ENCODE data around the gene MBP.

MBP gene

DNA sequence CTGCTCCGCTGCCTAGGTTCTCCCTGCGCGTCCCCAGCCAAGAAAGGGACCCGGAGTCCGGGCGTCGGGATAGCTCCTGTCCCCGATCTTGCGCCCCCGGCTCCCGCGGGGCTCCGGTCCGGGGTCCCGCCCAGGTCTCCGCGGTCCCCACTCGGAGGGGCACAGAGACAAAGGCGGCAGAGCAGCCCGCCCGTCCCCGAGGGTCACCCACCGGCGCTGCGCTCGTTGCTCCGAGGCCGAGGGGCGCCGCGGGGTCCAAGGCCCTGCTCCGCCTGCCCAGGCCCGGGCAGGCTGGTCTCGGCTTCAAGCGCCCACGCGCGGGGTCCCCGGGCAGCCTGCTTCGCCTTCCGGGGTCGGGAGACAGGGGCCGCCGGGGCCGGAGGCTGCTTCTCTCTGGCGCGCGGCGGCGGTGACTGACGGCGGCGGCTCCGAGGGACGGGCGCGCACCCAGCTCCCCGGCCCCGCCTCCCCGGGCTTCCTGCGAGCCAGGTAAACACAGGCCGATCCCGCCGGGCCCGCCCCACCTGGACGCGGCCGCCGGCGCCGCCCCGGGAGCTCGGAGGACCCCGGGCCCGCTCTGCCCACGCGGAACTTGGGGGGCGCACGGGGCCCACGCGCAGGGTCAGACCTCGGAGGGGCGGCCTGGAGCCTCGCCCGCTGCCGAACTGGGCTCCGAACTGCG lies at the start of gene MBP:
Gene MBP, minus strand, starts transcription at position 415 of the 682 bp plus-strand sequence. CDS start 27,522 bp downstream, outside the sequence.
- no peak for DNase-seq (ENCODE audit: low read depth in 2 of 2, low spot score in 1 of 2)

DNA sequence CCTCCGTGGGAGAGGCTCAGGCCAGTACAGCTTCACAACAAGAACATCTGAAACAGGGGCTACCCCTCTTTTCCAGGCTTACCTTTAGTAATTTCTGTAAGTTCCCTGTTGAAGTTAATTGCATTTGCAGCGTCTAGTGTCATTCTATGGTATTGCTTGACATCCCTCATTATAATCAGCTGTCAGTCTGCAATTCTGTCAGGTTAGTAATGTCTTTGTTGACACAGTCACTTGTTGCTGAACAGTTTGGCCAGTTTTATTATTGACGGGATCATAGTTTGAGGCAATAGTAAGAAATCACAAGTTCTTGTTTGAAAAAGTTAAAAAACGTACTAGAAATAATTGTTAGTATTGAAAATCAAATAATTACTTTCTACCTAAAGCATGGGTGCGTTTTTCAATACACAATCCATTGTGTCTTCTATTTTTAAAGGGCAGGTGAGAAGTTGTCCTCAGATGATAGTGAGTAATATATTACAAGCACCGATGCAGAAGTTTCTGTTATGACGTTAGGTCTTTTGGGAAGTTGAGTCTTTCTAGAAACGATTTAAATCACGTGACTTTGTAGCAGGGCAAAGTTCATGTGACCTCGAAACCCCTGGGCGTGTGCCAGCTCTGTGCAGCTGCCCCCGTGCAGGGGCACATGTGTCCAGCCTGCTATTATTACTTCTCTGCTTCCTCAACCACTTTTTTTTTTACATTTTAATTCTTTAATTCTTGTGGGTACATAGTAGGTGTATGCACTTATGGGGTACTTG lies 49.5 kb upstream of the MBP start:
- no peak for DNase-seq (ENCODE audit: low read depth in 2 of 2, low spot score in 1 of 2)

DNA sequence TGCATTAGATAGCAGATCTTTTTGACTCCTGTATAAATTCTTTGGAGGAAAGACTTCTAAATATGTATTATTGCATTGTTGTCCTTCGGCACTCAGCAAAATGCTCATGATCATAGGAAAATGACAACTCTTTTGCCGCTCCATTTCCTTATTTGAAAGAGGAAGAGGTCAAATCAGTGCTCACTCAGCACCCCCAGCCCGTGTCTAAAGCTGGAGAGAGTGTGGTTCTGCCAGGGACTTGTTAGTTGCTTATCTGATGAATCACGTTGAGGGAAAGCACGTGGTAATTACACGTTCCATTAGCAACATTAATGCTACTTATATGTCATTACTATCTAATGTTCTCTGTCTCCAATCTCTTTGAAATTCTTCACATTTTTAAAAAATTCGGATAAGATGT lies 46.0 kb upstream of the MBP start:
- DNase-seq (ENCODE audit: low read depth in 2 of 2, low spot score in 1 of 2) = no peak

DNA sequence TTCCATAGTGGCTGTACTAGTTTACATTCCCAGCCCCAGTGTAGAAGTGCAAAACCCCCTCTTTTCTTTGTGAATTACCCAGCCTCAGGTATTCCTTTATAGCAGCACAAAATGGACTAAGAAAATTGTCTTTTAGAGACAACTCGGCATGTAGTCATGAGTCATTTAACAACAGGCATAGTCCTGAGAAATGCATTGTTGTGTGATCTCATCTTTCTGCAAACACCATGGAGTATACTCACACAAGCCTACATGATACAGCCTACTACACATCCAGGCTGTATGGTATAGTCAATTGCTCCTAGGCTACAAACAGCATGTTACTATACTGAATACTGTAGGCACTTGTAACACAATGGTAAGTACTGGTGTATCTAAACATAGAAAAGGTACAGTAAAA lies 44.4 kb upstream of the MBP start:
- no peak for DNase-seq (ENCODE audit: low read depth in 2 of 2, low spot score in 1 of 2)

DNA sequence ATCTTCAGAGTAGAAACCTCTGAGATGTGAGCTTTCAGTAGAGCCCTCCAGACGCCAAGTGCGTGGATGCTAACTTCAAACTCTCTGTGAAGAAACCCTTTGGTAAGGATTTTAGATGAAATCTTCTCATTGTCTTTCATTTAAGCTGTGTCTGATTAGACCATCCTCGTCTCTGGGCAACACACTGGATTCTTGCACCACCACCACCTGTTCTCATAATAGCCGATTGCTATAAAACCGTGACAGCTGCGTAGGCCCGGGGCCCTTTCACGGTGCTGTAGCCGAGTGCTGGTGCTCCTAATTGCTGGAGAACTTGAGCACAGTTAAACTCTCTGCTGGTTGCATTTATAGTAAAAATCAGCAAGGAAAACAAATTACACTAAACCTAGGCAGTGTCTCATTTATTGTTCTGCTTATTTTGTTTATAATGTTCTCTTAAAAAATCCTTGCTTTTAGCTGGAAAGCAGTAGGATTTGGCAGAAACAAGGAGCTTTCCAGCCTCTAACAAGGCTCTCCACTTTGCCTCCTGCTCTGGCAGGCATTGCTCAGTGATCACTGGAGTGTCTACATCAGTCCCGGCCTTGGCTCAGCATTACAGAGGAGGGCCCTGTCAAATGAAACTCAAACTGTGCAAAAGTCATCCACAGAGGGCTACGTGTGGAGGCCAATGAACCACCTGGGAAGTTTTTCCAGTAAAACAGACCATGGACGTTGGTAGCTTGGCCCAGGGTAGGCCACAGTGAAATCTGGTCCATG lies 40.9 kb upstream of the MBP start:
- no peak for DNase-seq (ENCODE audit: low read depth in 2 of 2, low spot score in 1 of 2)

DNA sequence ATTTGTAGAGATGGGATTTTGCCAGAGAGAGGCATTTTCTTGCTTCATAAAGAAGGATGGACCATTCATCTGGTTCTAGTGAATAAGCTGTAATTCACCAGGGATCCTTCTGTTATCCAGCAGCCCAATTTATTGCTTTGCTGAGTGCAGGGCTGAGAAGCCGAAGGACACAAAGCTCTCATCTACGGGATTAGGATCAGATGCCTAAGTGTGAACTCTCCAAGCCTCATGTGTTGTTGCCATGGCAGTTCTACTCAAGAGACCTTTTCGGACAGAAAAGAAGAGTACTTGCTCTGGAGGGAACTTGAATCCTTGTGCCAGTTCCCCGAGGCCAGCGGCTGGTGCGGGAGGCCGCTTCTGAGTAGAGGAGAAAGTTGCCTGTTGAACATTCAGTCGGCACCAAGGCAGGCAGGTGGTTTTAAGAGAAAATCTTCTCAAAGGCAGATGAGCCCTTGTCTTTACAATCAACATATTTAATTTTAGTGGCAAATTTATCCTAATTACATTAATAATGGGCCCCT lies 38.4 kb upstream of the MBP start:
- DNase-seq (ENCODE audit: low read depth in 2 of 2, low spot score in 1 of 2) = no peak

DNA sequence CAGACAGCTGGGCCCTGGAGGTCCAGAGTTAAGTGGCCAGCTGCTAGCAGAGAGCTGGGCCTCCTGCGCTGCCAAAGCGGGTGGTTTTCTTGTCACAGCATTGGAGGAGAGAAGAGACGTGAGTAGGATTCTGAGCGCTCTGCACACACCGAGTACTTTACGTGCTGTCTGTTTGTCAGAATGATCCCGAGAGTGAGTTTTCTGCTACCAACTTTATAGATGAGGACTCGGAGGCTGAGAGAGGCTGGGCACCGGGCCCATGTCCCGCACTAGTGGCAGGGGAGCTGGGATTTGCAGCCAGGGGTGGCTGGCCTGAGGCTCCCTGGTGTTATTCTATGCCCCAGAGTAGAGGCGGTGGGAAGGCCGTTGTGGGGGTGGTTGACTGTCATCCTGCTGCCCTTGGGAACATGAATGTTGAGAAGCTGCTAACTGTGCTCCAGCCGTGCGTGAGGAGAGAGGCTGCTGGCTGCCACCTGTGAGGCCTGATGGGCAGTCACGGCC lies 36.3 kb upstream of the MBP start:
- no peak for DNase-seq (ENCODE audit: low read depth in 2 of 2, low spot score in 1 of 2)

DNA sequence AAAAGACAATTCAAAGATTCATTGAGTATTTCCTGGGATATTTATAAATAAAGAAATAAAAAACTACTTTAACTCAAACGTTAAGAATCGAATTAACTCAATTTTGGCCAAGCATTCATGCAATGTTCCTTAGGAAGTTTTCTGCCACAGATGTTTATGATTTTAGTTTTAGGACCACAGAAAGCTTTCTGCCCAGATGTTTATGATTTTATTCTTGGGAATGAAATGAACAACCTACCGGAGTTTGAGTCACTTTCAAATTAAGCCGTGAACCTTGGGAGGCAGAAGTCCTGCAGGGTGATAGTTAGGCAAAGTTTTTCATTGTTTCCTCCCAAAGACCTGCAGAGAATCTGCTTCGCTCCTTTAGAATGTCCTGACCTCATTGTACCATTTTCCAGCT lies 34.7 kb upstream of the MBP start:
- no peak for DNase-seq (ENCODE audit: low read depth in 2 of 2, low spot score in 1 of 2)

DNA sequence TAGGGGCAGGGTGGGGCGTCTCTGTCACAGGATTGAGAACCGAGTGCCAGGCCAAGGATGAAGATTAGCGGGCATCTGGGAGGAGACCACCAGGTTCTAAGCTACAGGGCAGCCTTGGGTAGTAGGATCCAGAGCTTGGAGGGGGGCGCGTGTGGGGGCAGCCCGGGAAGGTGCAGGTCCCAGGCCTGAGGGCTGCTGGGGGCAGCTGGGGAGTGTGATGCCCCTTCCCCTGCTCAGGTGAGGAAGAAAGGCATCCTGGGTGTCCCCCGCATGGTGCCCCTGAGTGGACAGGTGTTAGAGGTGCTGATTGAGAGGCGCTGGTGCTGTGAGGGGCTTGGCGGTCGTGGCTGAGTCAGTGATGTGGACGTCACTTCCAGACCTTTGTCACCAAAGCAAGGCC lies 33.9 kb upstream of the MBP start:
- no peak for DNase-seq (ENCODE audit: low read depth in 2 of 2, low spot score in 1 of 2)

DNA sequence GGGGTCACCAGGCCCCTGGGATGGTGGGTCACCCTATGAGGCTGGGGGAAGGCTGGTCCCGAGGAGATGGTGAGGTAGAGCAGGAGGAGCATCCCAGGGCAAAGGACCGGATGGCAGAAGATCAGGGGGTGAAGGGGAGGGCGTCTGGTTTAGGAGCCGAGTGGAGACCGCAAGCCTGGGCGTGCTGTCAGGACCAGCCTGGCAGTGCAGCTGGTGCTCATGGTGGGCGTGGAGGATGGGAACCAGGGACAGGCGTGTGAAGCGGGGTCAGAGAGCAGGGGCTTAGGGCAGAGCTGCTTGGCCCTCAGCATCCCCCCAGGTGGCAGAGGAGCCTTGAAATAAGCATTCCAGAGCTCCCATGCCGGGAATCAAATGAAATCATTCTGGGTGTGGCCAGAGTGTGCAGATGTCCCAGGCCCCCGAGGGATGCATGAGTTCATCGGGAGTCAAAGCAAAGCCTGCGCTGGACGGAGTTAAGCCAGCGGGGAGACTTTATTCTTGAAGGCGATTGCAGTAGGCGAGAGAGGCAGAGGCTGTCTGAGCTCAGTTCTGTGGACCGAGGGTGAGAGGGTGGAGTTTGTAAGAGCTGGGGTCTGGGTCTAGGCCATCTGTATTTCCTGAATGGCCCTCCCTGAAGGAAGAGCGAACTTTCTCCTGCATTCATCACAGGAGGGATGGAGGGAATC lies 33.1 kb upstream of the MBP start:
- DNase-seq (ENCODE audit: low read depth in 2 of 2, low spot score in 1 of 2) = no peak

DNA sequence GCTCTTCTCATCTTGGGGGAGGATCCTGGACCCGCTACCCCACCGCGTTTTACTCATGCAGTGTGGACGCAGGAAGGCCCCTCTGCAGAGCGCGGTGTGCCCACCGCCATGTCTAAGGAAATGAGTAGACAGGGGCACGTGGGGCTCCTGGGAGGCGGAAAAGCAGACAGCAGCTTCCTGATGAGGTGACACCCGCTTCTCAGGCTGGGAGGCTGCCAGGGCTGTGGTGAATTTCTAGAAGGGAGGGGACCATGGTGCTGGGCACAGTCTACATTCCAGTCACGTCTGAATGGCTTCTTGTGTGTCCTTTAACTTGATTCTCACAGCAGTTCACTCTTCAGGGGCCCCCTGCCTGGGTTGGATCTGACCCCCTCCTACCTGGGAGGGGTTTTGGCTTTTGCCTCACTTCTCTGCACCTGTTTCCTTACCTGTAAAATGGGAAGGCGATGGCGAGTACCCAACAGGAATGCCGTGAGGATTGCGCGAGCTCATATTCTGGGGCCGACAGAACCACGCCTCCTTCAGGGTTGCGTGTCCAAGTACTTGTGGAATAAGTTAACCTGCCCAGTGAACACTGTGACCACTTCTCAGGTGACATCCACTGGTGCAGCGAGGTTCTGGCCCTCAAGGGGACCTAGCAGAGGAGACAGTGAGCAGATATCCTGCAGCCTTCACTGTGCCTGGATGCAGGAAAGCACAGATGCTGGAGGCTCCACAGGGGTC lies 32.3 kb upstream of the MBP start:
- no peak for DNase-seq (ENCODE audit: low read depth in 2 of 2, low spot score in 1 of 2)

DNA sequence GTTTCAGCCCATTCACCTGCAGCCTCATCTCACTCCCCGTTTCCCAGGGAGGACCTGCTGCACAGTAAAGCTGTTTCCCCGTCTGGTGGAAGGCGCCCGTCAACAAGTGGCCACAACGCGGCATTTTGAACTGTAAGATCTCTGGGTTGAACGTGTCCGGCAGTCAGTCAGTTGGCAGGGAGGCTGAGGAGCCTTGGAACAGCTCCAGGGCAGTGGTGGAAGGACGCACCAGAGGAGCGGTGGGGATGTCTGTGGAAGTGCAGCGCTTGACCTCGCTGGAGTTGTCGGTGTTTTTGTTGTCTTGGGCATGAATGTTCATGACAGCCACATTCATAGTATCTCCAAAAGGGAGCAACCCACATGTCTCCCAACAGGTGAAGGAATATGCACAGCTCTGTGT lies 31.4 kb upstream of the MBP start:
- DNase-seq (ENCODE audit: low read depth in 2 of 2, low spot score in 1 of 2) = no peak

DNA sequence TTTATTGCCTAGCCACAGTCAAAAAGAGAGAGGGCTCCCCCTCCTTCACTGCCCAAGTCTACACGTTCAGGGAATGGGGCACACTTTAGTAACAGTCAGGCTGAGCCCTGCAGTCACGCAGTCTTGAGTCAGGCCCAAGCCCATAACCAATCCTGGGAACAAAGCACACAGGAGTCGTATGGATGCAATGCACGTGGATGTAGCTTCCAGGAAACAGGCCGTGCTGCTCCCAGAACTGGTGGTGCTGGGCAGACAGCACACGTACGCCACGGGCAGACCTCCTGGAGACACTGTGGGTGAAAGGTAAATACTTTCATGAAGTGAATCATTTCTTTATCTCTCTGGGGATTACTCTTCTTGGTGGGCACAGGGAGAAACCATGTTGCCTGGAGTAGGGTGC lies 30.0 kb upstream of the MBP start:
- DNase-seq (ENCODE audit: low read depth in 2 of 2, low spot score in 1 of 2) = no peak

DNA sequence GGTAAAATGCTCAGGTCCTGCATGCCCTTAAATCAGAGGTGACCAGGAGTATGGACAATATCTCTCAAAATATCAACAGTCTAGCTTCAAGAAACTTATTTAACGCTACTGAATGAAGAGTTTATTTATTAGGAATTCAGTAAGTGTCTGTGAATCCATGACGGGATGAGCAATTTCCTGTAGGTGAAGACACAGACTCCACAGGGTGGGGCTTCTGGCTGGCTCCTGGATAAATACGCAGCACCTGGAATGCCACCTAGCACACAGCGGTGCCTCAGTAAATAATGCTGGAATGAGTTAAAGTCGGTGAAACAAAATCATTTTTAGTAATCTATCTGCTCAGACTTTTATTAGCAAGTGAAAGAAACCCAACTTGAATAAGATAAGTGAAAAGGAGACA lies 29.4 kb upstream of the MBP start:
- no peak for DNase-seq (ENCODE audit: low read depth in 2 of 2, low spot score in 1 of 2)

DNA sequence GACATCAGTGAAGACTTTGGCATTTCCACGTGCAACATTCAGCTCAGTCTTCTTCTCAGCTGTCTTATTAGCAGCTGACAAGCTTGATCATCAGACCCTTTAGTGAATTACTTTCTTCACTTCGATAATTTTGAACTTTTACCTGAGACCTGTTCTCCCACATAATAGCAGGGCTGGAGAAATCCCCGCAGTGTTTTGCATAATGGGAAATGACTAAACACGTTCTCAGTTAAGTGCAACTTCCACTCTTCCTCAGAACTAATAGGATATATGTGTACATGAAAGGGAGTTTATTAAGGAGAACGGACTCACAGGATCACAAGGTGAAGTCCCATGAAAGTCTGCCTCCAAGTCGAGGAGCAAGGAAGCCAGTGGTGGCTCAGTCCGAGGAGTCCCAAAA lies 28.8 kb upstream of the MBP start:
- no peak for DNase-seq (ENCODE audit: low read depth in 2 of 2, low spot score in 1 of 2)

DNA sequence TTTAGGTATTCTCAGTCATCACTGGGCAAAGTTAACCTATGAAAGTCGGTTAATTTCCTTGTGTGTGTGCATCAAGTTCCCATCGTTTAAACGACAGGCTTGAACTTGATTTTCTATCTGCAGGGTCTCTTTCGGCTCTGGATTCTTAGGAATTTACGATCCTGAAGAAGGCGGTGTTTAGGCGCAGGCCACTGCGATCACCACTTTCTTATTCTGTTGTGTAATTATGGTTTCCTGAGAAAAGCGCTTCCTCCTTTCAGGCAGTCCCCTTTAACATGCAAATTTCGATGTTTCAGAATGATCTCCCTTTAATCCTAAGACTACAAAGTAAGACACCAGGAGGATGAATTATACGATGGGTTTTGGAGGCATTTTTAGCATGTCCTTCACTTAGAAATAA lies 27.9 kb upstream of the MBP start:
- DNase-seq (ENCODE audit: low read depth in 2 of 2, low spot score in 1 of 2) = no peak

DNA sequence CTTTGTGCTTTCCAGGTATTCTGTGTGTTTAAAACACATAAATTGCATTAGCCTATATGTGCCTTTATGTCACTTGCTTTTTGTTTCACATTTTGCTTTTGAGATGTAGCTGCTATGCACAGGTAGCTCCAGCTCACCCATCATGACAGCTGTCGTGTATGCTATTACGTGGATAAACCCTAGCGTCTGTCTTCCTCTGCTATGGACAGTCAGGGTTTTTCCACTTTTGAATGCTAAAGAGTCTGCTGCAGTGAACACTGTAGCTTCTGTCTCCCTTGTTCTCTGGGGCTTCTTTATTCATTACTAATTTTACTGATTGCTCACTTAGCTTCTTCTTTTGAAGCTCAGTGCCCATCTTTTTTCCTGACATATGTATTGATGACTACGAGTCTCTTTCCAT lies 24.7 kb upstream of the MBP start:
- DNase-seq (ENCODE audit: low read depth in 2 of 2, low spot score in 1 of 2) = no peak

DNA sequence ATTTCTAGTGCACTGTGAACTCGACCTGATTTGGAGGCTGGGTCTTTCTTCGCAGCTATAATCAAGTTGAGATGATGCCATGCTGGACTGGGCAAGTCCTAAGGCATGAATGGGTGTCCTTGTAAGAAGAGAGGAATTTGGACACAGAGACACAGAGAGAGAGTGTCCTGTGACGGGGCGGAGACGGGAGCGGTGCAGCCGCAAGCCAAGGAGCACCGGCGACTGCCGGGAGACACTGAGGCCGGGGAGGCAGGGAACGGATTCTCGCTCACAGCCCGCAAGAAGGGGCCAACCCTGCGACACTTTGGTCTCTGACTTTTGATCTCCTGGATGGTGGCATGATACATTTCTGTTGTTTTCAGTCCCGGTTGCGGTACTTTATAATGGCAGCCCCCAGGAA lies 22.4 kb upstream of the MBP start:
- no peak for DNase-seq (ENCODE audit: low read depth in 2 of 2, low spot score in 1 of 2)

DNA sequence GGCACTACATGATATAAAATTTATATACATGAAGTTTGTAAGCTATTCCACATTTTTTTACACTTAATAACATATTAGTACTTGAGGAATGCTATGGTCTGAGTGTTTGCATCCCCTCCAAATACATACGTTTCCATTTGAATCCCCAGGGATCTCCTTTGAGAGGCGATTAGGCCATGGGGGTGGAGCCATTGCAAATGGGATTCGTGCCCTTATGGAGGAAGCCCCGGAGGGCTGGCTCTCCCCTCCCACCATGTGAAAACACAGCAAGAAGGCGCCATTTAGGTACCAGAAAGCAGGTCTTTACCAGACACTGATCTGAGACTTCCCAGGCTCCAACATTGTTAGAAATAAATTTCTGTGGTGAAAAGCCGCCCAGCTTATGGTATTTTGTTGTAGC lies 20.8 kb upstream of the MBP start:
- no peak for DNase-seq (ENCODE audit: low read depth in 2 of 2, low spot score in 1 of 2)

DNA sequence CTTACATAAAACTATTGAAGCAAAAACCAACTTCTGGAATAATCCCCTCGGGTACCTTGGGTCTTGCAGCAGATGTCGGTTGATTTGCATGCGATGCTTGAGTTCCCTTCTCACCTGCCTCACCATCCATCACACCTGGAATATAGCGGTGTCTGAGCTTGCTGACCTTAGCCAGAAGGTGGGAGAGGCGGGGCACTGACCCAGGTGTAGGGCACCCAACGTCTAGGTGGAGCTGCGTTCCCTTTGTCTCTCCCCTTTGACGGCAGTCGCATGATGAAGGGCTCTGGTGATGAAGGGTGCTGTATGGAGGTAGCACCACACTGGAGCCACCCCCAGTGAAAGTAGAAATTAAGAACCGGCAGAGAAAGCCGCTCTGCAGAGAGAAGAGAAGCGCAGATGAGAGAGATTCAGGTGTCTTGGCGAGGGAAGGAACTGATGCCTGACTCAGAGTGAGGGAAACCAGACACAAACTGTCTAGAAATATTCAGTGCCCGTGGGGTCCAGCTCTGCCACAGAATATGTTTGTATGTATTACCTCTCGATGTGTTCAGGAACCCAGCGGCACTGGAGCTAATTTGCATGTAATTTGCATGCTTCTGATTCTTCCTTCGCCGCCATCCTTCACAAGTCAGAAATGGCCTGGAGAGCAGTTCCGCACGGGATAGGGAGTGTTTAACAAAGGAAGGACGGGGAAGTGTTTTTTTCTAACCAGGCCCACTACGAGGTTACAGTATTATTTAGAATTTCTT lies 19.4 kb upstream of the MBP start:
- no peak for DNase-seq (ENCODE audit: low read depth in 2 of 2, low spot score in 1 of 2)

Measured in stimulated activated CD8-positive, alpha-beta memory T cell treated with anti-CD3 and anti-CD28 coated beads, Interleukin-4, amount 100 ng/mL, for 4 hours (primary cell).